Esophagus muscularis mucosa (tissue), 3 donors: ENCODE data around the gene CSRNP2.

Experiments
- POLR2A ChIP-seq: fragments of 450-650 bp; IDR thresholded peaks from one replicate; pipeline ENCODE4 v1.6.1; 2017; ENCODE audit warnings: antibody characterized with exemption, moderate library complexity, mild to moderate bottlenecking, low read depth
- TF ChIP-seq, protein P1 (sequence below), 3 experiments: fragments of 200-600 bp in 2 of 3; fragments of 450-650 bp in 1 of 3; sonication (generic) in 2 of 3; IDR thresholded peaks; one replicate each; pipeline ENCODE4 v1.5.1; 2017 to 2019; ENCODE audit warnings: antibody characterized with exemption in 3 of 3, mild to moderate bottlenecking in 2 of 3, moderate library complexity in 1 of 3

DNA sequence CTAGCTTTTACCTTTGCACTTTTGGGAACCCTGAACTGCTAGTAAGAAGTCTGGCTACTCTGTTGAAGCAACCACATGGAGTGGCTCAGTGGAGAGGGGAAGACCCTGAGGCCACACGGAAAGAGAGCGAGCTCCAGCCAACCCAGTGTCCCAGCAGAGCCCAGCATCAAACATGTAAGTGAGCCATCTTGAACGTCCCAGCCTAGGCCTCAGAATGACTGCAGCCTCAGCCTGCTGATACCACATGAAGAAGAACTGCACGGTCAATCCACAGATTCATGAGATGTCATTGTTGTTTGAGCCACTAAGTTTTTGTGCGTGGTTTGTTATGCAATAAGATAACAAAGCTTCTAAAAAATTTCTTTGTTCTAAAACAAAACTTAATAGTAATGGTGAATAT is 49.3 kb upstream of the CSRNP2 start:
- TF ChIP-seq, protein P1, sequence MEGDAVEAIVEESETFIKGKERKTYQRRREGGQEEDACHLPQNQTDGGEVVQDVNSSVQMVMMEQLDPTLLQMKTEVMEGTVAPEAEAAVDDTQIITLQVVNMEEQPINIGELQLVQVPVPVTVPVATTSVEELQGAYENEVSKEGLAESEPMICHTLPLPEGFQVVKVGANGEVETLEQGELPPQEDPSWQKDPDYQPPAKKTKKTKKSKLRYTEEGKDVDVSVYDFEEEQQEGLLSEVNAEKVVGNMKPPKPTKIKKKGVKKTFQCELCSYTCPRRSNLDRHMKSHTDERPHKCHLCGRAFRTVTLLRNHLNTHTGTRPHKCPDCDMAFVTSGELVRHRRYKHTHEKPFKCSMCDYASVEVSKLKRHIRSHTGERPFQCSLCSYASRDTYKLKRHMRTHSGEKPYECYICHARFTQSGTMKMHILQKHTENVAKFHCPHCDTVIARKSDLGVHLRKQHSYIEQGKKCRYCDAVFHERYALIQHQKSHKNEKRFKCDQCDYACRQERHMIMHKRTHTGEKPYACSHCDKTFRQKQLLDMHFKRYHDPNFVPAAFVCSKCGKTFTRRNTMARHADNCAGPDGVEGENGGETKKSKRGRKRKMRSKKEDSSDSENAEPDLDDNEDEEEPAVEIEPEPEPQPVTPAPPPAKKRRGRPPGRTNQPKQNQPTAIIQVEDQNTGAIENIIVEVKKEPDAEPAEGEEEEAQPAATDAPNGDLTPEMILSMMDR (IDR thresholded peaks at IDR 0.05): no peak
- TF ChIP-seq POLR2A: no peak
